Ishikawa (cell line): ENCODE results near the gene PLP1.

Source experiments
- CEBPB ChIP-seq: IDR thresholded peaks from 2 replicates; pipeline ENCODE4 v1.6.1; 2012
- EP300 ChIP-seq: IDR thresholded peaks from 2 replicates; pipeline ENCODE4 v1.6.1; 2012; ENCODE audit warnings: borderline replicate concordance
- FOXM1 ChIP-seq: IDR thresholded peaks from 2 replicates; pipeline ENCODE4 v1.6.1; 2012; ENCODE audit warnings: low read depth, borderline replicate concordance
- RAD21 ChIP-seq: IDR thresholded peaks from 2 replicates; pipeline ENCODE4 v1.6.1; 2012; ENCODE audit warnings: low read depth
- TAF1 ChIP-seq: IDR thresholded peaks from 2 replicates; pipeline ENCODE4 v1.6.1; 2012; ENCODE audit warnings: low read depth, mild to moderate bottlenecking
- TEAD4 ChIP-seq: IDR thresholded peaks from 2 replicates; pipeline ENCODE4 v1.6.1; 2012
- TF ChIP-seq, protein P1 (sequence below): IDR thresholded peaks from 2 replicates; pipeline ENCODE4 v1.6.1; 2012; ENCODE audit warnings: low read depth, mild to moderate bottlenecking
- TF ChIP-seq, protein P2 (sequence below): IDR thresholded peaks from 2 replicates; pipeline ENCODE4 v1.6.1; 2012

DNA sequence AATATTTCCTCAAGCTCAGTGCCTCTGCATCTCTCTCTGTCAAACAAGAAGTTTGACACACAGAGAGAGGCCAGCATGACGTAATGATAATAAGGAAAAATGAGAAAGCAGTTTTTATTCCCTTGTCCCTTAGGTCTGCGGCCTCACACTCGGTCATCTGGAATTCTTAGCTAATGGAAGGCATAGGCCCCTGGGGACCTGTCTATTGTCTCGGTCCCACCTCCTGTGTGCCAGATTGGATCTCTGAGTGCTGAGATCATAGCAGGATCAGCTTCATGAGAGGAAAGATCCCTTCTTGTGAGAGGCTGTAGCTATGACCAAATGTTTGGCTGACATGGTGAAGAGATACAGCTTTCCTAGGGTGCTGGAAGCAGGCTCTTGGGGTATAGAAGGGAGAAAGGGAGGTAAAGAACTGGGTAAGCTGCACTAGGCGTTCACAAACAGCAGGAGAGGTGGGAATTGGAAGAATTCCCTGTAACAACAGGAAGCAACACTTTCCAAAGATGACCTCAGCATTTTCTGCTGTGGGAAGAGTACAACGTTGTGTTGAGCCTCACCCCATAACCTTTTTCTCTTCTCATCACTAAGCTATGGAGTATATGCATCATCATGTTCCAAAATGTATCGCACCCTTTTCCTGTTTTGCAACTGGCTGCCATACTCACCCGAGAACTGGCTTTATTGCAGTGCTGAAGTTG lies 45.7 kb upstream of the PLP1 start:
- TF ChIP-seq, protein P1, sequence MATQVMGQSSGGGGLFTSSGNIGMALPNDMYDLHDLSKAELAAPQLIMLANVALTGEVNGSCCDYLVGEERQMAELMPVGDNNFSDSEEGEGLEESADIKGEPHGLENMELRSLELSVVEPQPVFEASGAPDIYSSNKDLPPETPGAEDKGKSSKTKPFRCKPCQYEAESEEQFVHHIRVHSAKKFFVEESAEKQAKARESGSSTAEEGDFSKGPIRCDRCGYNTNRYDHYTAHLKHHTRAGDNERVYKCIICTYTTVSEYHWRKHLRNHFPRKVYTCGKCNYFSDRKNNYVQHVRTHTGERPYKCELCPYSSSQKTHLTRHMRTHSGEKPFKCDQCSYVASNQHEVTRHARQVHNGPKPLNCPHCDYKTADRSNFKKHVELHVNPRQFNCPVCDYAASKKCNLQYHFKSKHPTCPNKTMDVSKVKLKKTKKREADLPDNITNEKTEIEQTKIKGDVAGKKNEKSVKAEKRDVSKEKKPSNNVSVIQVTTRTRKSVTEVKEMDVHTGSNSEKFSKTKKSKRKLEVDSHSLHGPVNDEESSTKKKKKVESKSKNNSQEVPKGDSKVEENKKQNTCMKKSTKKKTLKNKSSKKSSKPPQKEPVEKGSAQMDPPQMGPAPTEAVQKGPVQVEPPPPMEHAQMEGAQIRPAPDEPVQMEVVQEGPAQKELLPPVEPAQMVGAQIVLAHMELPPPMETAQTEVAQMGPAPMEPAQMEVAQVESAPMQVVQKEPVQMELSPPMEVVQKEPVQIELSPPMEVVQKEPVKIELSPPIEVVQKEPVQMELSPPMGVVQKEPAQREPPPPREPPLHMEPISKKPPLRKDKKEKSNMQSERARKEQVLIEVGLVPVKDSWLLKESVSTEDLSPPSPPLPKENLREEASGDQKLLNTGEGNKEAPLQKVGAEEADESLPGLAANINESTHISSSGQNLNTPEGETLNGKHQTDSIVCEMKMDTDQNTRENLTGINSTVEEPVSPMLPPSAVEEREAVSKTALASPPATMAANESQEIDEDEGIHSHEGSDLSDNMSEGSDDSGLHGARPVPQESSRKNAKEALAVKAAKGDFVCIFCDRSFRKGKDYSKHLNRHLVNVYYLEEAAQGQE: no peak
- TF ChIP-seq EP300: no peak
- TF ChIP-seq CEBPB: no peak
- TF ChIP-seq TAF1: no peak
- TF ChIP-seq TEAD4: no peak
- TF ChIP-seq RAD21: no peak
- no peak for TF ChIP-seq FOXM1
- TF ChIP-seq, protein P2, sequence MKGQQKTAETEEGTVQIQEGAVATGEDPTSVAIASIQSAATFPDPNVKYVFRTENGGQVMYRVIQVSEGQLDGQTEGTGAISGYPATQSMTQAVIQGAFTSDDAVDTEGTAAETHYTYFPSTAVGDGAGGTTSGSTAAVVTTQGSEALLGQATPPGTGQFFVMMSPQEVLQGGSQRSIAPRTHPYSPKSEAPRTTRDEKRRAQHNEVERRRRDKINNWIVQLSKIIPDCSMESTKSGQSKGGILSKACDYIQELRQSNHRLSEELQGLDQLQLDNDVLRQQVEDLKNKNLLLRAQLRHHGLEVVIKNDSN: no peak
